Sigmoid colon (tissue), 4 donors: ENCODE measurements around the gene IGFBPL1.

Experiments
- POLR2A ChIP-seq, 2 donors: fragments of 450-650 bp; IDR thresholded peaks; one replicate each; pipeline ENCODE4 v1.6.1; 2016; ENCODE audit warnings: antibody characterized with exemption in 2 of 2, mild to moderate bottlenecking in 2 of 2, moderate library complexity in 2 of 2
- POLR2AphosphoS5 ChIP-seq, 4 donors: sonication (generic); formaldehyde crosslinking; IDR thresholded peaks; one replicate each; pipeline ENCODE4 v1.6.1; 2017; ENCODE audit warnings: antibody characterized with exemption in 4 of 4
- TF ChIP-seq, protein P1 (sequence below), 4 experiments: fragments of 450-650 bp in 3 of 4; fragments of 200-600 bp in 1 of 4; IDR thresholded peaks; one replicate each; pipeline ENCODE4 v1.5.1; 2016 to 2019; ENCODE audit warnings: antibody characterized with exemption in 4 of 4, mild to moderate bottlenecking in 3 of 4, moderate library complexity in 2 of 4

DNA sequence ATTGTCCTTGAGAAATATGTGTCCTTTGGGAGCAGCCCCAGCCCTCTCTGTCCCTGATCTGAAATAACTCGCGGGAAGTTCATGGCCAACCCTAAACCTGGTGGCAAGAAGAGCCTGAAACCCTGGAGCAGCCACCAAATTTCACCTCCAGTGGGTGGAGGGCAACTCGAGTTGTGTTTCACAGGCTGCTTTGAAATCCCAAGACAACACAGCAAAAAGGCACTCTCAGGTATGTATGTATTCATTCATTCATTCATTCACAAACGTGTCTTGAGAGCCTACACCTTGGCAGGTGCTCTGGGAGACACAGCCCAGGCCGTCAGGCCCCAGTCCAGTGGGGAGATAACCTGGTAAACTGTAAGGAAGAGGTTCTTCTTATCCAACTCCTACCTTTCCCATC is 67.4 kb downstream of the IGFBPL1 start:
- TF ChIP-seq, protein P1, sequence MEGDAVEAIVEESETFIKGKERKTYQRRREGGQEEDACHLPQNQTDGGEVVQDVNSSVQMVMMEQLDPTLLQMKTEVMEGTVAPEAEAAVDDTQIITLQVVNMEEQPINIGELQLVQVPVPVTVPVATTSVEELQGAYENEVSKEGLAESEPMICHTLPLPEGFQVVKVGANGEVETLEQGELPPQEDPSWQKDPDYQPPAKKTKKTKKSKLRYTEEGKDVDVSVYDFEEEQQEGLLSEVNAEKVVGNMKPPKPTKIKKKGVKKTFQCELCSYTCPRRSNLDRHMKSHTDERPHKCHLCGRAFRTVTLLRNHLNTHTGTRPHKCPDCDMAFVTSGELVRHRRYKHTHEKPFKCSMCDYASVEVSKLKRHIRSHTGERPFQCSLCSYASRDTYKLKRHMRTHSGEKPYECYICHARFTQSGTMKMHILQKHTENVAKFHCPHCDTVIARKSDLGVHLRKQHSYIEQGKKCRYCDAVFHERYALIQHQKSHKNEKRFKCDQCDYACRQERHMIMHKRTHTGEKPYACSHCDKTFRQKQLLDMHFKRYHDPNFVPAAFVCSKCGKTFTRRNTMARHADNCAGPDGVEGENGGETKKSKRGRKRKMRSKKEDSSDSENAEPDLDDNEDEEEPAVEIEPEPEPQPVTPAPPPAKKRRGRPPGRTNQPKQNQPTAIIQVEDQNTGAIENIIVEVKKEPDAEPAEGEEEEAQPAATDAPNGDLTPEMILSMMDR (IDR thresholded peaks at IDR 0.05), result no peak
- TF ChIP-seq POLR2AphosphoS5 (IDR thresholded peaks at IDR 0.05) (no peak), POLR2A (IDR thresholded peaks at IDR 0.05) (no peak)
